EH (cell line): ENCODE measurements around the gene VIPR2.
"Not testable (repeated sequence)": the region's sequence is repeated elsewhere in the genome, so short reads cannot be mapped to it uniquely, and the experiment has no call there.

ENCODE experiments used
- DNase-seq: peaks from one replicate; pipeline ENCODE4 v3.0.0-alpha.2; 2015; ENCODE audit warnings: low read depth

Gene VIPR2

DNA sequence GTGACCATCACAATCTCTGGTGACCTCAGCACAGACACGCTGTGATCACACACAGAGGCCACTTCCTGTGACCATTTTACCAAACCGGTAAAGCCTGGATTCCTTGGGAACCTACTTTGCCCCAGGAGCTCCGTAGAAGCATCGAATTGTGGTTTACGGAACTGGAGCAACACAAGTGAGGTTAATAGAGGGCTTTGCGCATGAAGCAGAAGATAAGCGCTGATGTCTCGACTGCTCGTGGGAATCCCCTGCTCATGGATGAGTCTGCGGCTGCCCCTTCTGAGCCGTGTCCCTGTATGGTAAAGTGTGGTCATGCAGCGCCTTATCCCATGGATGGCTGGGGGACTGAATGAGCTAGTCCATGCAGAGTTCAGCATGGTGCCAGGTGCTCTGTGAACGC, 53.6 kb downstream of the VIPR2 start:
- DNase-seq = no peak

GRCh38 chr7:159088016-159088865, 56.4 kb downstream of the VIPR2 start:
- DNase-seq = no peak

GRCh38 chr7:159086301-159086925, 58.3 kb downstream of the VIPR2 start:
- DNase-seq = no peak

- no peak for DNase-seq
Measured at GRCh38 chr7:159084069-159084801, 60.4 kb downstream of the VIPR2 start.

DNA sequence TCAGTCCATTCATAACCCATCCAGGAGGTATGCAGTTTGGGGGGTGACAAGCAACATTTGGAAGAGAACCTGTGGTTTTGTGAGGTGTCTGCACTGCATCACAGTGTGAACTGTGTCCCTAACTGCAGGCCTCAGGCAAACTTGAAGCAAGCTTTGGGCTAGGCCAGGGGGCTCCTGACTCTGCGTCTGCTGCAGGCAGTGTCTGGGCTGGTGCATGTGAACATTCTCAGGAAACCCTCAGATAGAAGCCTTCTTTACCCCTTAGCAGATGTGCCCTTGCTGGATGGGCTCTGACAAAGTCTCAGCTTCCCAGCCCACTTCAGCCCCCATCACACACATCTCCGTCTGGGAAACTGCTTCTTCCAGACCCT, 61.0 kb downstream of the VIPR2 start:
- DNase-seq = no peak

DNA sequence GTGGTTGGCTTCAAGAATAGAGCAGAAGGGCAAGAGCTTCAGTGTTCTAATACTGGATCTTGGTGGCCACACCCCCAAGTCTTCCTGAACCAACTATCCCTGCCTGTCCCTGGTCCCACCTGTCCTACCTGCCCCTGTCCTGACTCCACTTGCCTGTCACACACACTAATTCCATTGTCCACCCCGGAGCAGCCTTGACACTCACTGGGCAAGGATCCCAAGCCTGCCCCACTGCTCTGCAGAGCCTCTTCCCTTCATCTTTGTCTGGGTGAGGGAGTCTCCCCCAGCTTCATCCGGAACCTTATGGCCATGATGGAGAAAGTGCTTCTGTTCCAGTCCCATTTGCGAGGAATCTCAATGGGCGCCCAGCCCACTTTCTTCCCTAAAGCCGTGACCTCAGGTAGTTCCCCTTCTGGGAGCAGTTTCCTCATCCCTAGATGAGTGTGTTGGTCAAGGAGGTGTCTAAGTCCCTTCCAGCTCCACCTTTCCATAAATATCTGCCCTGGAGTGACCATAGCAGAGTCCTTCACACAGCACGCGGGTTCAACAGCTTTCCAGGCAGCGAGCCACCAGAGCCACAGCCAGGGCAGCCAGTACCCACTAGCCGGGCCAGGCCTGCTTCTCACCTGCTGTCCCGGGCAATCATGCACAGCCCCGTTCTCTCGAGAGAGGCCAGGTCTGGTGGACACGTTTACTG, 61.5 kb downstream of the VIPR2 start:
- DNase-seq = no peak

GRCh38 chr7:159082075-159082474, 62.6 kb downstream of the VIPR2 start:
- not testable (repeated sequence) for DNase-seq

DNA sequence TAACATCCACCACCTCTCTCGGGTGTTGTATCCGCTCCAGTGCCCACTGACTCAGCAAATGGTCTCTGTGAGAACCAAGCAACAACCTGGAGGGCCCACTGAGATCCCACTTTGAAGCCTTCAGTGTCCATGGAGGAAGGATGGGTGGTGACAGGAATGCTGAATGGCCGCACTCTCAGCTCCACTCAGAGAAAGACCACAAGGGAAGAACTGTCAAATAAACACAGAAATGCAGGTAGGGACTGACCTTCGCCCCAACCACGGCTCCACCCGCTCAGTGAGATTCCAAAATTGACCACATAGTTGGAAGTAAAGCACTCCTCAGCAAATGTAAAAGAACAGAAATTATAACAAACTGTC, 65.8 kb downstream of the VIPR2 start:
- DNase-seq = no peak

- no peak for DNase-seq
Measured at GRCh38 chr7:159078193-159078910, 66.3 kb downstream of the VIPR2 start.

- no peak for DNase-seq
Measured at GRCh38 chr7:159076333-159076732, 68.3 kb downstream of the VIPR2 start.

GRCh38 chr7:159075563-159076238, 69.0 kb downstream of the VIPR2 start:
- DNase-seq = no peak

- no peak for DNase-seq
Measured at GRCh38 chr7:159071260-159071659, 73.4 kb downstream of the VIPR2 start.

DNA sequence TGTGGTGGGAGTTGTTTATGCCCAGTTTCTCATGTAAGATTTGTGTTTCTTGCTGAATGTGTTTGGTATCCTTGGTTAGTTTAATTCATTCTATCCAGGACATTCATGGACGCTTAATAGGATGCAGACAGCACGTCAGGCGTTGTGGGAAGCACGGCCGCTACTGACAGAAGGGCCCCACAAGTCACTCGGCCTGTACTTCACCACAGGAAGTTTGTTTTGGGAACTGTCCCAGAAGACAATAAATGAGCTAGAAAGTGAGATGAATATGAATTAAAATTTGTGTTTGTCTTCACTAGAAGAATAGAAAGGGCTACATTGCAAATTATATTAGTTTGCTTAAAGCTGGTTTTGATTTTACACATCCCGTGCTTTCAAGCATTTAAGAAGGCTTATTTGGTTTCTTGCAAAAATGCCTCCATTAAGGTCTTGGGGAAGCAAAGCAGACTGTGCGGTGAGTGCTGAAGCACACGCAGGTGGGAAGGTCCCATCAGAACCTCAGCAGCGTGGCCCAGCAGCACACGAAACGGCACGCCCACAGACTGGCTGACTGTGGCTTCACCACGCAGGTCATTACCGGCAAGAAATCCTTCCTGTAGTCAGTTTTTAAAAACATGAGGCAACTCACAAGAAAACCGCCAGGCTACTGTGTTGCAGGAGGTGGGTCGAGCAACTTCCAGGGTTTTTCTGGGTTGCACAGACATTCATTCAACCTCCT, 74.1 kb downstream of the VIPR2 start:
- no peak for DNase-seq

GRCh38 chr7:159068893-159069448, 75.7 kb downstream of the VIPR2 start:
- no peak for DNase-seq

- no peak for DNase-seq
Measured at GRCh38 chr7:159068488-159068811, 76.2 kb downstream of the VIPR2 start.

DNA sequence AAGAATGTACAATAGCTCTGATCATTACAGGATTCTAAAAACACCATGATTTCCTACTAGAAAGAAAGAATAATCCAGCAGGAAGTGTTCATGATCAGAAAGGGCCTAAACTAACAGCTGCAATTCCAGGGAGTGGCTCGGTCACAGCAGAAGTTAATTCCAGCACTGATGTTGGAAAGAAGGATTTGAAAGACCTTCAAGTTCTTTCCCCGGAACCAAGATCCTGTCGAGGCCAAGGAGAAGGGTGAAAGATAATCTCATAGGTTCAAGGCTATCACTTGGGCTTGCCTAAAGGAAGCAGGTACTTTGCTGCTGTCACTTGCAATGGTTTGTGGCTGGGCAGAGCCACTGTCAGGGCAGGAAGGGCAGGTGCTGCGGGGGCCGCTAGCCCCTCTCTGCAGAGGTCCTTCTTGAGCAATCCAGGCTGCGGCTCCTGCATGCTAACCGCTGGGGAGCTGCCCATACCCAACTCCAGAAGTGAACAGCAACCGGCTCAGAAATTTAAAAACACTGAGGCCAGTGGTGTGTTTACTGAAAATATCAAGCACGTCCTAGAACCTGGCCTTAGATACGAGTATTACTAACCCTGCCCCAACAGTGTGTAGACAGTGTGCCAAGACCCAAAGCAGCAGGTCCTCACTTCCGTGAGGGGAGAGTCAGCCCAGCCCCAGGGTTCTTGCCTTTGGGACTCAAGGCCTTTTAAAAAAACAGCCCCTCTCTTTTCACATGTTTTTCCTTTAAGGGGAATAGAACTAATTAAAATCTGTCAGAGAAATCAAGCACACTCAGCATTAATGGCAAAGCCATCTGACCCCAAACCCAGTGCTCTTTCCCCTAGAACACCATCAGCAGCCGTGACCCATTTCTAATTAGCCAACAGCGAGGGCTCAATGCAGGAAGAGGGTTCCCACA, 76.8 kb downstream of the VIPR2 start:
- DNase-seq = no peak

GRCh38 chr7:159066816-159067575, 77.7 kb downstream of the VIPR2 start:
- DNase-seq = no peak

DNA sequence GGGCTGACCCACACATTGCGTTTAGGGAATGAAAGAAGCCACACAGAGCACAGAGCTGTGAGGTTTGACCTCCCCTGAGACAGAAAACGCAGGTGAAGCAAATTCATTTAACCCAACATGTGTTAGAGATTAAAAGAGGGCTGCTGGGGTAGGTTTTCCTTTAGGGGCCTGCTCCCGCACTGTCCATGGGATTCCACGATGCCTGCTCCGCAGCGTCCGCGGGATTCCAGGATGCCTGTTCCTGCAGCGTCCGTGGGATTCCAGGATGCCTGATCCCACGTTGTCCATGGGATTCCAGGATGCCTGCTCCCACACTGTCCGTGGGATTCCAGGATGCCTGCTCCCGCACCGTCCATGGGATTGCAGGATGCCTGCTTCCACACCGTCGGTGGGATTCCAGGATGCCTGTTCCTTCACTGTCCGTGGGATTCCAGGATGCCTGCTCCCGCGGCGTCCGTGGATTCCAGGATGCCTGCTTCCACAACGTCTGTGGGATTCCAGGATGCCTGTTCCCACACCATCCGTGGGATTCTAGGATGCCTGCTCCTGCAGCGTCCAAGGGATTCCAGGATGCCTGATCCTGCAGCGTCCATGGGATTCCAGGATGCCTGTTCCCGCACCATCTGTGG, 78.7 kb downstream of the VIPR2 start:
- DNase-seq = no peak
